NCI-H1105 (cell line): ENCODE measurements around the gene DARS2.
A peak's percentile ranks its signal among the peaks of the same experiment; 100 is the strongest.

Experiments
- DNase-seq: peaks from one replicate; lab custom pipeline; 2025; lab: John Stamatoyannopoulos, UW

Gene DARS2

DNA sequence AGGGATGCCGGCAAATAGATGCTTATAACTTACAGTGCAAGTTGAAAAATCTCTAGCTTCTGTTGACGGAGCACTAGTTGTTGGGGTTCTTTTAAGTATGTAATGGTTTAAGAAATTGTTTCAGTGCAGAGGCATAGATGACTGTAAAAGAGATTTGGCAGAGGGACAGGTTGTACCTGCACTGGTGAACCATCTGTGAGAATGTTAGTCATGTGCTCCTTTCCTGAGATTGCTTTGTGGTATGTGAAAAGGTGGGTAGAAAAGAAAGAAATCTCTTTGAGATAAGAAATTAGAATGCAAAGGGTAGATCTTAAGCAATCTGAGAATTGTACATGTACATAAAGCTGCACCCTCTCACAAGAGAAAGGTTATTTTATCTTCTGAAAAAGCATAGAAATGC lies 63.2 kb downstream of the DARS2 start:
- no peak for DNase-seq

GRCh38 chr1:173888749-173889148 lies 64.3 kb downstream of the DARS2 start:
- no peak for DNase-seq

GRCh38 chr1:173889885-173890284 lies 65.4 kb downstream of the DARS2 start:
- no peak for DNase-seq

- DNase-seq = no peak
Measured at GRCh38 chr1:173893611-173894010, 69.1 kb downstream of the DARS2 start.

GRCh38 chr1:173894189-173894588 lies 69.7 kb downstream of the DARS2 start:
- DNase-seq = no peak

DNA sequence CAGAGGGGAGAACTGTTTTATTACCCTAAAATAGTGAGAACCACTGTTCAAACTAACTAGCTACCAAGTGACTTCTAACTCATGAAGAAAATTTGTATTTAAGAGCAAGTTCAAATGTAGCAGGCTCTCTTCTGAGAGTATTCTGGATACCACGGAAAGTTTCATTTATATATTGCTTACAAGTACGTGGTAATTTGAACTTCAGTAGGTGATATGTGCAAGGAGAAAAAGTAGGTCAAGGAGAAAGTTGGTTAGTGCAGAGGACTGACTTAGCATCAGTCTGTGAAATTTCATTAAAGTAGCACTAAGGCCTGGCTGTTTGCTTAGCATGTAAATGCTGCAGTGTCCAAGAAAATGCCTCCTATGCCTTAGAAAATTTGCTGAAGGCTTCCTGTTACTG lies 76.0 kb downstream of the DARS2 start:
- no peak for DNase-seq

DNA sequence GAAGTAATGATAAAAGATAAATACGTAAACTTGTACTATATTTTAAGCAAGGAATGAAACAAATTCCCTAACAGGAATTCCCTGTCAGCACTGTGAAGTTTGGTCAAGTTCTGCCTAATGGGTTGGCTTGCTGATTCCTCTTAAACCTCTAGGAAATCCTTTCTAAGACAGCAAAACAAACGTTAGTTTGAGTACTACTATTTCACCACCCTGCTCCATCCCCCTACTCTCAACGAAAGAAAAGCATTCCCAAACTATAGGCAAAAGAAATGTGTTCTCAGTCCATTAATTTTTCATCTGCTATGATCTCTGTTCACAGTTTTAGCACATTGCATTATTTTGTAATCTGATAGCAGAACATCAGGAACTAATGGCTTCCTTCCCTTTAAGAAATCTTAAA lies 76.5 kb downstream of the DARS2 start:
- DNase-seq = no peak

DNA sequence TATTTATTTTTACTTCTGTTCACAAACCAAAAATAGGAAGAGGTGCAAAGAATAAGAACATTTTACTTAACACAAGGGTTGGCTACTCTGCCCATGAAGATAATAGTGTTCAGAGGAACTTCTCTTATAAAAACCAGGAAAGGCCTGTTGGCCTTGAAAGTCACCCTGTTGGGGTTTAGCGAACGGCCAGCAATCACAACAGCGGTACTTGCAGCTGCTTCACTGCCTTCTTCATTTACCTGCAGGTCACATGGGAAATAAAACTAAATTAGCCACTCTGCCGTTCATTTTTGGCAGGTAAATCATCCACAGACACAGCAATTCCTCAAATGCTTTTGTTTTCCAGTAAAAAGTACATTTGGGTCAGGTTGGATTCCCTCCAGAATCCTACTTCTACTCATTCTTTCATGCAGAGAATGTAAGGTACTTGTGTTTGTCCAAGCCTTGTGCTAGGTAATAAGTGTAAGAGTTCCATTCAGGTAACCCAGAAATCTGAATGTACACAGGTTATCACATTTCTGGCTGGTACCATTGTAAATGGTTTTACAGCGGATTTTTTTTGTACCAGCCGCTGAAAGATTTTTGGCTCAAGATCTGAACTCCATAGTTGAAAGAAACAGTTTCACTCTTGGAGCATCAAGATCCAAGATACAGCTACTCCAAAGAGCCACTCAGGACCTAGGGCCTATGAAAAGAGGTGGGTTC lies 79.5 kb downstream of the DARS2 start:
- peak; percentile 54 for DNase-seq
